HUES6 (cell line): Measurements from ENCODE around the gene PORCN.
A peak's percentile ranks its signal among the peaks of the same experiment; 100 is the strongest.

Source experiments
- H3K27ac ChIP-seq: 2 replicates; pipeline ENCODE4 v1.7.0; 2013; ENCODE audit warnings: low read depth, mild to moderate bottlenecking, low read length, inconsistent platforms
- H3K27me3 ChIP-seq: 2 replicates; pipeline ENCODE4 v1.6.1; 2013; ENCODE audit warnings: low read length; ENCODE audit not compliant: control insufficient read depth, insufficient read depth
- H3K36me3 ChIP-seq: 2 replicates; pipeline ENCODE4 v1.6.1; 2013; ENCODE audit warnings: low read length; ENCODE audit not compliant: control insufficient read depth, insufficient read depth
- H3K4me1 ChIP-seq: 2 replicates; pipeline ENCODE4 v1.6.1; 2013; ENCODE audit warnings: low read length; ENCODE audit not compliant: control insufficient read depth, insufficient read depth
- H3K4me3 ChIP-seq: 2 replicates; pipeline ENCODE4 v1.5.1; 2013; ENCODE audit warnings: low read depth, low read length
- H3K9ac ChIP-seq: one replicate; pipeline ENCODE4 v1.6.1; 2013; ENCODE audit warnings: mild to moderate bottlenecking, low read length
- H3K9me3 ChIP-seq: 2 replicates; pipeline ENCODE4 v1.6.1; 2013; ENCODE audit warnings: low read depth, low read length; ENCODE audit not compliant: control insufficient read depth, insufficient read depth

Gene PORCN

GRCh38 chrX:48470110-48470832 is 38.5 kb upstream of the PORCN start, which contains the start of gene SLC38A5:
TSS of gene SLC38A5 (minus strand) at chrX:48470260. CDS start at chrX:48467924, 2,336 bp downstream.
- Histone ChIP-seq H3K9me3 (peaks cover 14% of the 10 kb centered on the region; the same call in 1 of the 2 replicates), H3K9ac (peak within 1 kb of the TSS; percentile 15), H3K27ac (no peak within 1 kb of the TSS), H3K36me3 (peaks cover 4% of the 10 kb centered on the region; the same call in 1 of the 2 replicates), H3K27me3 (no peaks in the 10 kb centered on the region; the same call in 1 of the 2 replicates), H3K4me3 (peak within 1 kb of the TSS; percentile 69), H3K4me1 (peaks cover 37% of the 10 kb centered on the region)

GRCh38 chrX:48470833-48471118 is 38.0 kb upstream of the PORCN start:
- H3K9ac ChIP-seq = no peak overlapping the region
- no peaks in the 10 kb centered on the region for H3K36me3 ChIP-seq
- H3K4me1 ChIP-seq = peaks cover 37% of the 10 kb centered on the region
- H3K4me3 ChIP-seq = no peak overlapping the region
- H3K27ac ChIP-seq = no peak overlapping the region
- H3K9me3 ChIP-seq = peaks cover 9% of the 10 kb centered on the region; the same call in 1 of the 2 replicates
- H3K27me3 ChIP-seq = no peaks in the 10 kb centered on the region; the same call in 1 of the 2 replicates

GRCh38 chrX:48471504-48471903 is 37.3 kb upstream of the PORCN start:
- H3K4me3 ChIP-seq = no peak overlapping the region
- H3K9ac ChIP-seq = no peak overlapping the region
- H3K36me3 ChIP-seq = no peaks in the 10 kb centered on the region
- H3K9me3 ChIP-seq = peaks cover 8% of the 10 kb centered on the region; the same call in 1 of the 2 replicates
- peaks cover 37% of the 10 kb centered on the region for H3K4me1 ChIP-seq
- no peak overlapping the region for H3K27ac ChIP-seq
- H3K27me3 ChIP-seq = no peaks in the 10 kb centered on the region; the same call in 1 of the 2 replicates

GRCh38 chrX:48472225-48472624 is 36.6 kb upstream of the PORCN start:
- Histone ChIP-seq H3K27ac (no peak overlapping the region), H3K4me3 (no peak overlapping the region), H3K9me3 (peaks cover 8% of the 10 kb centered on the region; the same call in 1 of the 2 replicates), H3K4me1 (peaks cover 37% of the 10 kb centered on the region), H3K27me3 (no peaks in the 10 kb centered on the region; the same call in 1 of the 2 replicates), H3K36me3 (no peaks in the 10 kb centered on the region), H3K9ac (no peak overlapping the region)

- Histone ChIP-seq H3K36me3 (no peaks in the 10 kb centered on the region), H3K4me1 (peaks cover 29% of the 10 kb centered on the region), H3K4me3 (peak overlapping the region; percentile 22; the same call in 1 of the 2 replicates), H3K27ac (peak overlapping the region; percentile 46; the same call in 1 of the 2 replicates), H3K9ac (peak overlapping the region; percentile 58), H3K27me3 (no peaks in the 10 kb centered on the region), H3K9me3 (peaks cover 10% of the 10 kb centered on the region; the same call in 1 of the 2 replicates)
Observed at GRCh38 chrX:48472851-48473703, 35.7 kb upstream of the PORCN start.

- peaks cover 29% of the 10 kb centered on the region for H3K4me1 ChIP-seq
- peak overlapping the region; percentile 58 for H3K9ac ChIP-seq
- no peaks in the 10 kb centered on the region for H3K27me3 ChIP-seq
- H3K36me3 ChIP-seq = peaks cover 1% of the 10 kb centered on the region; the same call in 1 of the 2 replicates
- peak overlapping the region; percentile 28; the same call in 1 of the 2 replicates for H3K4me3 ChIP-seq
- peaks cover 14% of the 10 kb centered on the region; the same call in 1 of the 2 replicates for H3K9me3 ChIP-seq
- H3K27ac ChIP-seq = peak overlapping the region; percentile 46; the same call in 1 of the 2 replicates
Observed at GRCh38 chrX:48473704-48473990, 35.1 kb upstream of the PORCN start.

GRCh38 chrX:48474127-48474526 is 34.7 kb upstream of the PORCN start:
- Histone ChIP-seq H3K36me3 (peaks cover 3% of the 10 kb centered on the region; the same call in 1 of the 2 replicates), H3K9me3 (peaks cover 18% of the 10 kb centered on the region; the same call in 1 of the 2 replicates), H3K4me1 (peaks cover 29% of the 10 kb centered on the region), H3K4me3 (peak overlapping the region; percentile 28; the same call in 1 of the 2 replicates), H3K27me3 (no peaks in the 10 kb centered on the region), H3K9ac (peak overlapping the region; percentile 58), H3K27ac (peak overlapping the region; percentile 46; the same call in 1 of the 2 replicates)

GRCh38 chrX:48474581-48474980 is 34.2 kb upstream of the PORCN start:
- H3K4me1 ChIP-seq = peaks cover 27% of the 10 kb centered on the region
- peaks cover 4% of the 10 kb centered on the region; the same call in 1 of the 2 replicates for H3K36me3 ChIP-seq
- H3K9me3 ChIP-seq = peaks cover 18% of the 10 kb centered on the region; the same call in 1 of the 2 replicates
- no peaks in the 10 kb centered on the region for H3K27me3 ChIP-seq
- H3K27ac ChIP-seq = no peak overlapping the region
- H3K4me3 ChIP-seq = no peak overlapping the region; the same call in 1 of the 2 replicates
- no peak overlapping the region for H3K9ac ChIP-seq

GRCh38 chrX:48475296-48475695 is 33.5 kb upstream of the PORCN start:
- H3K4me3 ChIP-seq = peak overlapping the region; percentile 91
- peaks cover 18% of the 10 kb centered on the region; the same call in 1 of the 2 replicates for H3K9me3 ChIP-seq
- H3K27ac ChIP-seq = peak overlapping the region; percentile 59; the same call in 1 of the 2 replicates
- peaks cover 8% of the 10 kb centered on the region for H3K36me3 ChIP-seq
- H3K9ac ChIP-seq = peak overlapping the region; percentile 92
- H3K27me3 ChIP-seq = no peaks in the 10 kb centered on the region
- H3K4me1 ChIP-seq = peaks cover 27% of the 10 kb centered on the region

GRCh38 chrX:48475774-48476577 is 32.8 kb upstream of the PORCN start, which contains the start of gene FTSJ1:
TSS of gene FTSJ1 (plus strand) at chrX:48476199. CDS start at chrX:48478048, 1,849 bp downstream.
- H3K36me3 ChIP-seq = peaks cover 14% of the 10 kb centered on the region
- no peaks in the 10 kb centered on the region for H3K27me3 ChIP-seq
- H3K4me3 ChIP-seq = peak within 1 kb of the TSS; percentile 91
- peaks cover 17% of the 10 kb centered on the region; the same call in 1 of the 2 replicates for H3K9me3 ChIP-seq
- H3K9ac ChIP-seq = peak within 1 kb of the TSS; percentile 92
- peaks cover 27% of the 10 kb centered on the region for H3K4me1 ChIP-seq
- peak within 1 kb of the TSS; percentile 59; the same call in 1 of the 2 replicates for H3K27ac ChIP-seq
